IPS-15b (cell line): ENCODE measurements around the gene GANC.

Source experiments
- H3K27me3 ChIP-seq: one replicate; pipeline ENCODE4 v1.6.1; 2013; ENCODE audit warnings: low read length; ENCODE audit not compliant: control insufficient read depth, insufficient read depth
- H3K36me3 ChIP-seq: one replicate; pipeline ENCODE4 v1.6.1; 2013; ENCODE audit warnings: low read length; ENCODE audit not compliant: control insufficient read depth, insufficient read depth
- H3K4me1 ChIP-seq: one replicate; pipeline ENCODE4 v1.6.1; 2013; ENCODE audit warnings: mild to moderate bottlenecking, low read length; ENCODE audit not compliant: control insufficient read depth, insufficient read depth
- H3K4me3 ChIP-seq: one replicate; pipeline ENCODE4 v1.5.1; 2013; ENCODE audit warnings: low read depth, low read length
- H3K9ac ChIP-seq: one replicate; pipeline ENCODE4 v1.6.1; 2013; ENCODE audit warnings: low read depth, mild to moderate bottlenecking, low read length
- H3K9me3 ChIP-seq: one replicate; pipeline ENCODE4 v1.6.1; 2013; ENCODE audit warnings: mild to moderate bottlenecking, low read length; ENCODE audit not compliant: control insufficient read depth, insufficient read depth

The GANC gene

DNA sequence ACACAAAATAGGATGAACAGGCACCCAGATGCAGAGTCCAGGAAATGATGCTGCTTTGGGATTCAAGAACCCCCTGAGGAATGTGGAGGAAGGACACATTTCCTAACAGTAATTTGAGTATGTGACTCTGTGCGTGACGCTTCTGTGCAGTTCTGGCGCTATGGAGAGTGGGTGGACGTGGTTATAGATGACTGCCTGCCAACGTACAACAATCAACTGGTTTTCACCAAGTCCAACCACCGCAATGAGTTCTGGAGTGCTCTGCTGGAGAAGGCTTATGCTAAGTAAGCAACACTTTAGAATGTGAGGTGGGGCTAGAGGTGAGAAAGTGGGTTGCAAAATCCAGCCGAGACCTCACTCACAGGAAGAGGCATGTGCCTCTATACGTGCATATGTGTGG is 114.6 kb downstream of the GANC start:
- Histone ChIP-seq H3K27me3 (peaks cover 14% of the 10 kb centered on the region), H3K9me3 (no peaks in the 10 kb centered on the region), H3K9ac (no peak overlapping the region), H3K4me1 (peaks cover 11% of the 10 kb centered on the region), H3K36me3 (no peaks in the 10 kb centered on the region), H3K4me3 (no peak overlapping the region)

DNA sequence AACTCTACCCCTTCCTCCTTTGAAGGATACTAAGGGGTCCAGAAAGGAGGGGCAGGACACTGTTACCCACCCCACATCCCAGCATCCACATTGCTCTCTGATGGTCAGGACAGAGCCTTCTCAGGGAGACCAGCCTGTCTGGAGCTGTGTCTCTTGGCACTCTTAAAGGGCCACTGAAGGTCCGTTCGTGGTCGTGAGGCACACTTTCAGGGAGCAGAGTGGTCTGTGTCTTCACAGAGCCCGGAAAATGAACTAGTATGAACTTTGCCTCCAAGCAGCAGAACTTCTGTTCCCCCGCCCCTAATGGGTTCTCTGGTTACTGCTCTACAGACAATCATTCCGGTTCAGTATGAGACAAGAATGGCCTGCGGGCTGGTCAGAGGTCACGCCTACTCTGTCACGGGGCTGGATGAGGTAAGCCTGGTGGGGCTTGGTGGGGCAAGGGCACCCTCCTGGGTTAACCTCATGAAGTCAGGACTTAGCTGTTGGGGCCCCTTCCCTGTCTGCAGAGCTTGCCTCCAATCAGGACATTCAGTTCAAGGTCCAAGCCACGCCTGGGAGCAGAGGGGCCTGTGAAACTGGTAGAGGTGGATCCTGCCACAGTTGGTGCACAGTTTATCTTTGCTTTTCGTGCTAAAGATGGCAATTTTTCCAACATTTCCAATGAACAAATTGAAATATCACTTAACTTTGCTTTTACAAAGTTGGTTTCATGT is 119.5 kb downstream of the GANC start:
- Histone ChIP-seq H3K4me3 (no peak overlapping the region), H3K9me3 (no peaks in the 10 kb centered on the region), H3K4me1 (no peaks in the 10 kb centered on the region), H3K27me3 (peaks cover 3% of the 10 kb centered on the region), H3K9ac (no peak overlapping the region), H3K36me3 (no peaks in the 10 kb centered on the region)

DNA sequence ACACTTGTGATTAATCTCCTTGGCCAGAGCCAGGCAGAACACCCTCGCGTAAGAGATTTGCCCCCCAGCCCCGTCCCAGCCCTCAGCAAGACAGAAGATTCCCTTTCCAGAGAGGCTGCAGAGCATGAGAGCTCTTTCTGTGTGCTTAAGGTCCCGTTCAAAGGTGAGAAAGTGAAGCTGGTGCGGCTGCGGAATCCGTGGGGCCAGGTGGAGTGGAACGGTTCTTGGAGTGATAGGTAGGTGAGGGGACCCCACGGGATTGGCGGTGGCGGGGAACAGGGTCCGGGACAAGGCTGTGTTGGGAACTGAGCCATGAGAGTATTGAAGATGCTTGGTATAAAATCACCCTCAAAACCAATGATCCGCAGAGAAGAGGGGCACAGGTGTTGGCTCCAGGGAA is 121.1 kb downstream of the GANC start:
- Histone ChIP-seq H3K27me3 (no peaks in the 10 kb centered on the region), H3K4me1 (no peaks in the 10 kb centered on the region), H3K9me3 (no peaks in the 10 kb centered on the region), H3K9ac (no peak overlapping the region), H3K36me3 (no peaks in the 10 kb centered on the region), H3K4me3 (no peak overlapping the region)

DNA sequence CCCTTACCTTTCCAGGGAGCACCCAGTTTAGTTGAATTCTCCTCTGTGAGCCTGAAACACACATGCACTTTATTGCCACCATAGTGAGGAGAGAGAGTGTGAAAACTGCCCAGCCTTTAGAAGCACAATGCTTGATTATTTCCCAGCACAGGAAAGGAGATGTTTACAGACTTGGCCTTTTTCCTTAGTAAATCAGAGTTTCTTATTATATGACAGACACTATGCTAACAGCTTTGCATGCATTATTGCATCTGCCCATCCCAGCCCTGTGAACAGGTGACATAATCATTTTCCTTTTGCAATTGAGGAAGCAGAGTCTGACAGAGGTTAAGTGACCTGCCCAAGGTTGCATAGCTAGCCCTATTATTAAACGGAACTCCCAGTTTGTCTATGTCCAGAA is 122.8 kb downstream of the GANC start:
- no peaks in the 10 kb centered on the region for H3K4me1 ChIP-seq
- no peaks in the 10 kb centered on the region for H3K9me3 ChIP-seq
- no peaks in the 10 kb centered on the region for H3K27me3 ChIP-seq
- no peak overlapping the region for H3K9ac ChIP-seq
- H3K36me3 ChIP-seq: no peaks in the 10 kb centered on the region
- no peak overlapping the region for H3K4me3 ChIP-seq

DNA sequence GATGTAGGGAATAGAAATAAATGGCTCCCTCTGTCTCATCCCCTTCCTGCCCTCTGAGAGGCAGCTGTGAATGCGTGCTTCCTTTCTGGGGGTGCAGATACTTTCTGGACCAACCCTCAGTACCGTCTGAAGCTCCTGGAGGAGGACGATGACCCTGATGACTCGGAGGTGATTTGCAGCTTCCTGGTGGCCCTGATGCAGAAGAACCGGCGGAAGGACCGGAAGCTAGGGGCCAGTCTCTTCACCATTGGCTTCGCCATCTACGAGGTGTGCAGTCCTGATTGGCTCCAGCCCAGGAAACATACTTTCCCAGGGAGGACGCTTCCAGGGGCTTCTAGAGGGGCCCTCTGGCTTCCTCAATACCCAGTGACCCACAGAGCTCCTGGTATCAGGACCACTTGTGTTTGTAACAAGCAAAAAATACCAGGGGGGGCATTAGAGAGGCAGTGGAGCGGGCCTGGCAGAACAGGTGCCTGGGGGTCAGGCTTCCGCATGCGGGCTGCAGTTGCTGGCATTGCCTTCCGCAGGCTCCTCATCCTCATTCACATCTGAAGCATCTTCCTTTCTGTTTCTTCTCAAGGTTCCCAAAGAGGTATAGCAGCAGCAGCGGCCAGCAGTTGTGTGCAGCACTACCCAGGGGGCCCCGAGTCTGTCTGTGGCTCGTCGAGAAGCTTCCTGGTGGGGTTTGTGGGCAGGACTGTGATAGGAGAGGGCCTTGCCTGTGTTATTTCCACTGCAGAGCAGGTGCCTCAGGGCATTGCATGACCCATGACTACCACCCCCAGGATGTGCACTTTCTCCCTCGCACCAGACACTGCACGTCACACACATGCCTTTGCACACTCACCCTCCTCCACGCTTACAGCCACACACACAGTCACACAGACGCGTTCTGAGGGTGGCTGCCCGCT is 128.8 kb downstream of the GANC start:
- no peaks in the 10 kb centered on the region for H3K27me3 ChIP-seq
- no peaks in the 10 kb centered on the region for H3K4me1 ChIP-seq
- no peak overlapping the region for H3K9ac ChIP-seq
- no peak overlapping the region for H3K4me3 ChIP-seq
- no peaks in the 10 kb centered on the region for H3K9me3 ChIP-seq
- H3K36me3 ChIP-seq: no peaks in the 10 kb centered on the region

DNA sequence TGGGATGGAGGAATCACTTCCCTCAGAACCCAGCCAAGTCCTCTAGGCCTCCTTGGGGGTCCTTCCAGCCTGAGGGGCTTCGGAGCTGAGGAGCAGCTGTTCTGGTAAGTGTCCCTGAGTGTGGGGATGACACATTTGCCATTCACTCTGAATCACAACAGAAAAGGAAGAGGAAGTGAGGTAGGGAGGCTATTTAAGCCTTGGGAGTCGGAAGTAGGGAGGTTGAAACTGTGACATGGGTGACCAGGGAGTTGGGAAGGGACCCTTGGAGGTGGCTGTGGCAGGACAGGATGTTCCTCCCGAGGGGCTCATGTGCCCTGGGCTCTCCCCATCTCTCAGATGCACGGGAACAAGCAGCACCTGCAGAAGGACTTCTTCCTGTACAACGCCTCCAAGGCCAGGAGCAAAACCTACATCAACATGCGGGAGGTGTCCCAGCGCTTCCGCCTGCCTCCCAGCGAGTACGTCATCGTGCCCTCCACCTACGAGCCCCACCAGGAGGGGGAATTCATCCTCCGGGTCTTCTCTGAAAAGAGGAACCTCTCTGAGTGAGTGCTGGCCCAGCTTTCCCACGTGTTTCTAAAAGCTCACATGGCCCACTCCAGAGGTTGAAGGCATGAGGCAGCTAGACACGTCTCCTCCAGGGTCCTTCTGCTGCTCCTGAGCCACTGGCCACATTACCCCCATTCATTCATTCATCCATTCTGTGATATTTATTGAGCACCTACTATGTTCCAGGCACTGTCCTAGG is 129.6 kb downstream of the GANC start:
- Histone ChIP-seq H3K4me1 (no peaks in the 10 kb centered on the region), H3K9ac (no peak overlapping the region)

DNA sequence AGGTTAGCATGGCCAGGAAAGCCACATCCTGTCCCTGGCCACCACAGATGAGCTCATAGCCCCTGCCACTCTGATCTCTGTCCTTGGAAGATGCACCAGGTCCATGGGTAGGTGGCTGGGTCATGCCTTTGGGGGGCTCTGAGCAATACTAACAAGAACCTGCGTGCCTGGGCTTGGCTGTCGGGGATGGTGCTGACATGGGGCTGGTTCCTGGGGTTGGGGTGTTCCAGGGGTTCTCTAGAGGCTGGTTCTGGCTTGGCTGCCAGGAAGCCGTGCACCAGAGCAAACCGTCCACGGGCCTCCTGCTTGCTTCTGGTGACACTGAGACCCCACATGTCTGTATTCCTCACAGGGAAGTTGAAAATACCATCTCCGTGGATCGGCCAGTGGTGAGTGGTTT is 130.4 kb downstream of the GANC start:
- H3K9me3 ChIP-seq: no peaks in the 10 kb centered on the region
- no peaks in the 10 kb centered on the region for H3K36me3 ChIP-seq
- no peaks in the 10 kb centered on the region for H3K4me1 ChIP-seq
- no peaks in the 10 kb centered on the region for H3K27me3 ChIP-seq
- H3K9ac ChIP-seq: no peak overlapping the region
- no peak overlapping the region for H3K4me3 ChIP-seq

More for the DNA sequence above, 129.6 kb downstream of the GANC start:
- Histone ChIP-seq H3K4me3 (no peak overlapping the region), H3K9me3 (no peaks in the 10 kb centered on the region), H3K27me3 (no peaks in the 10 kb centered on the region), H3K36me3 (no peaks in the 10 kb centered on the region)

DNA sequence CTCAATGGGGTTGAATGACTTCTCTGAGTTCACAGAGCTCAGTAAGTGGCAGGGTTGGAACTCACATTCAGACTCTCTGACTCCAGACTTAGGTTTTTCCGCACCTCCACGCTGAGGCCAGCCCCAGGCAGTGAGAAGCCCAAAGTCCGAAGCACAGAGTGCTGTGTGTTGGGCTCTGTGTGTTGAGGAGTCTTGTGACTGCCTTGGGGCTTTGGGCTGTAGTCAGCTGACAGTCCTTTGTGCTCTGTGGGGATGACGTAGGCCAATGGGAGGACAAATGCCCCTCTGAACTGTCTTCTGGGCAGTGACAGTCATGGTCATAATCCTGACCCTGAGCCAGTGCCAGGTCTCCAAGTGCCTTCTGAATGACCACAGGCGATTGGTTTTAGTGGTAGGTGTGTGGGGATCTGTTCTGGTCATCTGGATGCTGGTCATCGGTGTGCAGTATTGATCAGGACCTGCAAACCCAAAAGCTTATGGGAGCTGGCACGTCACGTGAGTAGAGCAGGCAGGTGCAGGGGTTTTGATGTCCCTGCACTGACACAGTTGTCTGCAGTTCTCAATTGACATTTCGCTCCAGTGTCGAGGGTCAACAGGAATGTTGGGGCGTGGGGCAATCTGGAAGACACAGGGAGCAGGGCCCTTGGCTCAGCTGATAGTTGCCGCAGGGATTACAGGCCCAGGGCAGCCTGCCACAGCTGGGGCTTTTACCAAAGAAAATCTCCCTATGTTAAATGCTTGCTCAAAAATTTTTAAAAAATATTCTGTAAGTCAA is 131.6 kb downstream of the GANC start:
- Histone ChIP-seq H3K9me3 (no peaks in the 10 kb centered on the region), H3K4me3 (no peak overlapping the region)

DNA sequence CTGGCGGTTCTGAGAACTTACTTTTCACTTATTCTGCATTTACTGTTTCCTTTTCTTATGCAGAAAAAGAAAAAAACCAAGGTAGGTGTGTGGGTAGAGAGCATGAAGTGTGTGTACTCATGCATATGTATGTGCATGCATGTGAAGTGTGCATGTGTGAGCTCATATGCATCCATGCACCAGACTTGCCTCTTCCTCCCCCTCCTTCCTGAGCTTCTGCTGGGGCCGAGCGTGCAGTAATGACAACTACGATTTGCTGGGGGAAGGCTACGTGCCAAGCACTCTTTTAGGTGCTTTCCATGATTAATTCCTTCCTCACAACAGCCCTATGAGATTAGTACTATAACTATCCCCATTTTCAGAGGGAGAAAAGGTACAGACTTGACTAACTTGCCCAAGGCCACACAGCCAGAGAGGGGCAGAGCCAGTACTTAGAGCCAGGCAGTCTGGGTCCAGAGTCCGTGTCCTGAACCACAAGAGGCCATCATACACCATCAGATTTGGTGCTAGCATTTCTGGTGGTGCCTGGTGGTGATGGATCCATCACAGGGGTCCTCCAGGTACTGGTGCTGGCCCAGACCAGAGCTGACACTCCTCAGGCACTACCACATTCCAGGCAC is 133.0 kb downstream of the GANC start:
- Histone ChIP-seq H3K4me3 (no peak overlapping the region), H3K9me3 (no peaks in the 10 kb centered on the region), H3K36me3 (no peaks in the 10 kb centered on the region), H3K27me3 (no peaks in the 10 kb centered on the region), H3K9ac (no peak overlapping the region), H3K4me1 (no peaks in the 10 kb centered on the region)

More for the DNA sequence above, 131.6 kb downstream of the GANC start:
- H3K9ac ChIP-seq: peak overlapping the region; percentile 12
- H3K4me1 ChIP-seq: no peaks in the 10 kb centered on the region
- no peaks in the 10 kb centered on the region for H3K27me3 ChIP-seq
- no peaks in the 10 kb centered on the region for H3K36me3 ChIP-seq
